K562 (cell line): ENCODE measurements around the gene ZNF428. TPM values are rescaled to one million over a fixed set of nuclear protein-coding genes. Genes with fewer than 3 reads are reported as not detected.

ENCODE experiments used
- BRCA1 ChIP-seq, 2 experiments: fragments of 450-650 bp in 1 of 2; sonication (generic) in 1 of 2; formaldehyde crosslinking in 1 of 2; IDR thresholded peaks; 2 replicates each; pipeline versions ENCODE4 v1.5.0 to v1.6.1; 2017 to 2020; ENCODE audit warnings: mild to moderate bottlenecking in 1 of 2, missing genetic modification reagents in 1 of 2
- FOXP1 ChIP-seq: sonication (generic); formaldehyde crosslinking; IDR thresholded peaks from 2 replicates; pipeline ENCODE4 v1.8.0; 2022; ENCODE audit warnings: mild to moderate bottlenecking, missing genetic modification reagents
- KLF16 ChIP-seq: IDR thresholded peaks from 2 replicates; pipeline ENCODE4 v1.6.1; 2016; ENCODE audit warnings: antibody characterized with exemption
- MAFK ChIP-seq: IDR thresholded peaks from 2 replicates; pipeline ENCODE4 v1.6.1; 2011; ENCODE audit warnings: low read length, improper control_type of control experiment
- PTRF ChIP-seq: fragments of 450-650 bp; IDR thresholded peaks from 2 replicates; pipeline ENCODE4 v1.6.1; 2016; ENCODE audit warnings: mild to moderate bottlenecking, missing genetic modification characterization, missing compliant biosample characterization
- ZC3H8 ChIP-seq: fragments of 450-650 bp; IDR thresholded peaks from 2 replicates; pipeline ENCODE4 v1.6.1; 2017
- polyA plus RNA-seq, 8 experiments: library from polyadenylated mRNA; depleted of rRNA in 4 of 8; stranded (reverse) in 5 of 8; unstranded in 3 of 8; fragments of >200 nt; fragmentation: Nextera tagmentation in 2 of 8; fragmentation: Illumina TruSeq in 1 of 8; extraction: Ambion mirVana in 2 of 8; extraction: Trizol in 1 of 8; gene quantifications; 2 replicates each; pipeline versions ENCODE4 v1.2.1 to v1.2.3, GENCODE V29; 2011 to 2014; ENCODE audit warnings: inconsistent platforms in 1 of 8, missing spikeins in 1 of 8
- total RNA-seq, 7 experiments: library from RNA; depleted of rRNA in 6 of 7; stranded (reverse); fragments of >200 nt in 6 of 7; fragmentation: Illumina TruSeq in 2 of 7; extraction: Trizol in 2 of 7; gene quantifications; 2 replicates each; pipeline versions ENCODE4 v1.2.1 to v1.2.3, GENCODE V29; 2011 to 2021; ENCODE audit warnings: low replicate concordance in 1 of 7
- TF ChIP-seq, protein P1 (sequence below): fragments of 450-650 bp; conservative IDR thresholded peaks from 2 replicates; pipeline ENCODE4 v1.6.1; 2016; ENCODE audit warnings: missing genetic modification characterization, low read depth, mild to moderate bottlenecking, control low read depth, missing compliant biosample characterization
- TF ChIP-seq, protein P2 (sequence below): fragments of 450-650 bp; IDR thresholded peaks from 2 replicates; pipeline ENCODE4 v1.6.1; 2017; ENCODE audit warnings: antibody characterized with exemption, mild to moderate bottlenecking
- TF ChIP-seq, protein P3 (sequence below), 2 experiments: IDR thresholded peaks in 1 of 2; conservative IDR thresholded peaks in 1 of 2; 2 replicates each; pipeline ENCODE4 v1.6.1; 2016; ENCODE audit warnings: low read depth in 2 of 2, mild to moderate bottlenecking in 1 of 2, missing compliant biosample characterization in 1 of 2, missing genetic modification characterization in 1 of 2, moderate library complexity in 1 of 2
- TF ChIP-seq, protein P4 (sequence below): fragments of 250-450 bp; sonication (Bioruptor Pico); IDR thresholded peaks from 2 replicates; pipeline ENCODE4 v1.8.0; 2022; ENCODE audit warnings: moderate library complexity, mild to moderate bottlenecking, inconsistent platforms
- TF ChIP-seq, protein P5 (sequence below): fragments of 250-450 bp; sonication (Bioruptor Pico); IDR thresholded peaks from 2 replicates; pipeline ENCODE4 v1.5.0; 2021

ZNF428 gene
- total and polyA plus RNA-seq, 9 of the 15 experiments (the other 6 are each of a cell fraction or from before 2014, with no cell fraction given): 0.15 to 85.7 (median 15.9) TPM

DNA sequence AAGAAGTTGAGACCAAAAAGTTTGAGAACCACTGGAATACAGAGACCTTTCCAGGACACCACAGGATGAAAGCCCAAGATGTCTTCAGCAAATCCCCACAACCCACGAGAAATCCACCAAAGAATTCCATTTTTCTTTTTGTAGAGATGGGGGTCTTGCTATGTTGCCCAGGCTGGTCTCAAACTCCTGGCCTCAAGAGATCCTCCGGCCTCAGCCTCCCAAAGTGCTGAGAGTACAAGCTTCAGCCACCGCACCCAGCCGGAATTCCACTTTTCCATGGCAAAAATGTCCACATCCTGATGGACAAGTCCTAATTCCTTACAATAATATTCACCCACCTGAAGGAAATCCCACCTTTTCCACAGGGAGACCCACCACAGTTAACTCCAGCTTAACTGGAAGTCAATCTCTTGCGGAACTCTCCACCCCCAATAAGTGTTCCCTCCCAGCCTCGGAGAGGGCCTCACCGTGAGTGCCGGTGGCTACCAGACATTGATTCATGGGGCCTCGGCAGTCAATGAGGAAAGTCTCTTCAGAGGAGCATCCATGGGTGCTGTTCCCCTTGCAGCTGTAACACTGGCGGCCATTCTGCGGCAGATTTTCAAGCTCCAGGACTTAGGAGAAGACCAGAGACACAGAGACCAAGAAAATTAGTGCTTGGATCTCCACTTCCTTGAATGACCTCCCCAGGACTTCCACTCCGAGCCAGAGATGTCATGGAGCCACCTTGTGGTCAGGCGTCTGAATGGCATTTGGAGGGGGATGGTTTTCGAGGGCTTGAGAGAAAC, 32.5 kb upstream of the ZNF428 start (continued):
- TF ChIP-seq, protein P1, sequence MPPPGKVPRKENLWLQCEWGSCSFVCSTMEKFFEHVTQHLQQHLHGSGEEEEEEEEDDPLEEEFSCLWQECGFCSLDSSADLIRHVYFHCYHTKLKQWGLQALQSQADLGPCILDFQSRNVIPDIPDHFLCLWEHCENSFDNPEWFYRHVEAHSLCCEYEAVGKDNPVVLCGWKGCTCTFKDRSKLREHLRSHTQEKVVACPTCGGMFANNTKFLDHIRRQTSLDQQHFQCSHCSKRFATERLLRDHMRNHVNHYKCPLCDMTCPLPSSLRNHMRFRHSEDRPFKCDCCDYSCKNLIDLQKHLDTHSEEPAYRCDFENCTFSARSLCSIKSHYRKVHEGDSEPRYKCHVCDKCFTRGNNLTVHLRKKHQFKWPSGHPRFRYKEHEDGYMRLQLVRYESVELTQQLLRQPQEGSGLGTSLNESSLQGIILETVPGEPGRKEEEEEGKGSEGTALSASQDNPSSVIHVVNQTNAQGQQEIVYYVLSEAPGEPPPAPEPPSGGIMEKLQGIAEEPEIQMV (tag): no peak
- no peak for TF ChIP-seq MAFK
- TF ChIP-seq, protein P2, sequence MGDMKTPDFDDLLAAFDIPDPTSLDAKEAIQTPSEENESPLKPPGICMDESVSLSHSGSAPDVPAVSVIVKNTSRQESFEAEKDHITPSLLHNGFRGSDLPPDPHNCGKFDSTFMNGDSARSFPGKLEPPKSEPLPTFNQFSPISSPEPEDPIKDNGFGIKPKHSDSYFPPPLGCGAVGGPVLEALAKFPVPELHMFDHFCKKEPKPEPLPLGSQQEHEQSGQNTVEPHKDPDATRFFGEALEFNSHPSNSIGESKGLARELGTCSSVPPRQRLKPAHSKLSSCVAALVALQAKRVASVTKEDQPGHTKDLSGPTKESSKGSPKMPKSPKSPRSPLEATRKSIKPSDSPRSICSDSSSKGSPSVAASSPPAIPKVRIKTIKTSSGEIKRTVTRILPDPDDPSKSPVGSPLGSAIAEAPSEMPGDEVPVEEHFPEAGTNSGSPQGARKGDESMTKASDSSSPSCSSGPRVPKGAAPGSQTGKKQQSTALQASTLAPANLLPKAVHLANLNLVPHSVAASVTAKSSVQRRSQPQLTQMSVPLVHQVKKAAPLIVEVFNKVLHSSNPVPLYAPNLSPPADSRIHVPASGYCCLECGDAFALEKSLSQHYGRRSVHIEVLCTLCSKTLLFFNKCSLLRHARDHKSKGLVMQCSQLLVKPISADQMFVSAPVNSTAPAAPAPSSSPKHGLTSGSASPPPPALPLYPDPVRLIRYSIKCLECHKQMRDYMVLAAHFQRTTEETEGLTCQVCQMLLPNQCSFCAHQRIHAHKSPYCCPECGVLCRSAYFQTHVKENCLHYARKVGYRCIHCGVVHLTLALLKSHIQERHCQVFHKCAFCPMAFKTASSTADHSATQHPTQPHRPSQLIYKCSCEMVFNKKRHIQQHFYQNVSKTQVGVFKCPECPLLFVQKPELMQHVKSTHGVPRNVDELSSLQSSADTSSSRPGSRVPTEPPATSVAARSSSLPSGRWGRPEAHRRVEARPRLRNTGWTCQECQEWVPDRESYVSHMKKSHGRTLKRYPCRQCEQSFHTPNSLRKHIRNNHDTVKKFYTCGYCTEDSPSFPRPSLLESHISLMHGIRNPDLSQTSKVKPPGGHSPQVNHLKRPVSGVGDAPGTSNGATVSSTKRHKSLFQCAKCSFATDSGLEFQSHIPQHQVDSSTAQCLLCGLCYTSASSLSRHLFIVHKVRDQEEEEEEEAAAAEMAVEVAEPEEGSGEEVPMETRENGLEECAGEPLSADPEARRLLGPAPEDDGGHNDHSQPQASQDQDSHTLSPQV: 0 out of 2 replicates have a peak, but pooled peaks have one; percentile 60
- TF ChIP-seq PTRF (tag): no peak
- TF ChIP-seq, protein P3, sequence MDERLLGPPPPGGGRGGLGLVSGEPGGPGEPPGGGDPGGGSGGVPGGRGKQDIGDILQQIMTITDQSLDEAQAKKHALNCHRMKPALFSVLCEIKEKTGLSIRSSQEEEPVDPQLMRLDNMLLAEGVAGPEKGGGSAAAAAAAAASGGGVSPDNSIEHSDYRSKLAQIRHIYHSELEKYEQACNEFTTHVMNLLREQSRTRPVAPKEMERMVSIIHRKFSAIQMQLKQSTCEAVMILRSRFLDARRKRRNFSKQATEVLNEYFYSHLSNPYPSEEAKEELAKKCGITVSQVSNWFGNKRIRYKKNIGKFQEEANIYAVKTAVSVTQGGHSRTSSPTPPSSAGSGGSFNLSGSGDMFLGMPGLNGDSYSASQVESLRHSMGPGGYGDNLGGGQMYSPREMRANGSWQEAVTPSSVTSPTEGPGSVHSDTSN (CRISPR knock-in tag; IDR thresholded peaks at IDR 0.05; ENCODE audit: low read depth): no peak
- TF ChIP-seq, protein P3 (tag; conservative IDR thresholded peaks at IDR 0.05; ENCODE audit: low read depth): 0 out of 2 replicates have a peak, but pooled peaks have one; percentile 58
- TF ChIP-seq ZC3H8: no peak
- TF ChIP-seq, protein P4, sequence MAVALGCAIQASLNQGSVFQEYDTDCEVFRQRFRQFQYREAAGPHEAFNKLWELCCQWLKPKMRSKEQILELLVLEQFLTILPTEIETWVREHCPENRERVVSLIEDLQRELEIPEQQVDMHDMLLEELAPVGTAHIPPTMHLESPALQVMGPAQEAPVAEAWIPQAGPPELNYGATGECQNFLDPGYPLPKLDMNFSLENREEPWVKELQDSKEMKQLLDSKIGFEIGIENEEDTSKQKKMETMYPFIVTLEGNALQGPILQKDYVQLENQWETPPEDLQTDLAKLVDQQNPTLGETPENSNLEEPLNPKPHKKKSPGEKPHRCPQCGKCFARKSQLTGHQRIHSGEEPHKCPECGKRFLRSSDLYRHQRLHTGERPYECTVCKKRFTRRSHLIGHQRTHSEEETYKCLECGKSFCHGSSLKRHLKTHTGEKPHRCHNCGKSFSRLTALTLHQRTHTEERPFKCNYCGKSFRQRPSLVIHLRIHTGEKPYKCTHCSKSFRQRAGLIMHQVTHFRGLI (CRISPR knock-in tag): no peak
- no peak for TF ChIP-seq BRCA1 (IDR thresholded peaks at IDR 0.05)
- no peak for TF ChIP-seq BRCA1 (CRISPR knock-in tag; IDR thresholded peaks at IDR 0.05)
- TF ChIP-seq KLF16: no peak; the same call in 1 of the 2 replicates
- TF ChIP-seq, protein P5, sequence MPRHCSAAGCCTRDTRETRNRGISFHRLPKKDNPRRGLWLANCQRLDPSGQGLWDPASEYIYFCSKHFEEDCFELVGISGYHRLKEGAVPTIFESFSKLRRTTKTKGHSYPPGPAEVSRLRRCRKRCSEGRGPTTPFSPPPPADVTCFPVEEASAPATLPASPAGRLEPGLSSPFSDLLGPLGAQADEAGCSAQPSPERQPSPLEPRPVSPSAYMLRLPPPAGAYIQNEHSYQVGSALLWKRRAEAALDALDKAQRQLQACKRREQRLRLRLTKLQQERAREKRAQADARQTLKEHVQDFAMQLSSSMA (CRISPR knock-in tag): no peak
- TF ChIP-seq FOXP1 (CRISPR knock-in tag): no peak; the same call in 1 of the 2 replicates
